HG02981 (cell line): ENCODE measurements around the gene KYAT1.
"Not testable (repeated sequence)": the region's sequence is repeated elsewhere in the genome, so short reads cannot be mapped to it uniquely, and the experiment has no call there.

Source experiments
- ATAC-seq: cut with Tn5 transposase; IDR thresholded peaks from one replicate; pipeline ENCODE4 v1.9.1; 2021; ENCODE audit warnings: mild to moderate bottlenecking, moderate library complexity; ENCODE audit not compliant: unreplicated experiment

Gene KYAT1

GRCh38 chr9:128886211-128886891, 4.6 kb upstream of the KYAT1 start:
- ATAC-seq = no peak

GRCh38 chr9:128885798-128886197, 4.0 kb upstream of the KYAT1 start:
- no peak for ATAC-seq

- ATAC-seq = no peak
Observed at GRCh38 chr9:128885376-128885775, 3.6 kb upstream of the KYAT1 start.

- no peak for ATAC-seq
Observed at GRCh38 chr9:128884164-128884563, 2.4 kb upstream of the KYAT1 start.

- ATAC-seq = no peak
Observed at GRCh38 chr9:128882677-128883603, 1.2 kb upstream of the KYAT1 start.

GRCh38 chr9:128877852-128878251, 3.9 kb downstream of the KYAT1 start:
- no peak for ATAC-seq

- not testable (repeated sequence) for ATAC-seq
Observed at GRCh38 chr9:128870941-128871265, 10.8 kb downstream of the KYAT1 start.

- ATAC-seq = no peak
Observed at GRCh38 chr9:128870128-128870940, 11.4 kb downstream of the KYAT1 start.

GRCh38 chr9:128863647-128864046, 18.1 kb downstream of the KYAT1 start:
- no peak for ATAC-seq

- ATAC-seq = no peak
Observed at GRCh38 chr9:128862401-128862851, 19.3 kb downstream of the KYAT1 start.

- ATAC-seq = no peak
Observed at GRCh38 chr9:128861501-128861900, 20.2 kb downstream of the KYAT1 start.

GRCh38 chr9:128860937-128861336, 20.8 kb downstream of the KYAT1 start:
- no peak for ATAC-seq

- not testable (repeated sequence) for ATAC-seq
Observed at GRCh38 chr9:128858476-128858875, 23.3 kb downstream of the KYAT1 start.

GRCh38 chr9:128854454-128854853, 27.3 kb downstream of the KYAT1 start:
- ATAC-seq = not testable (repeated sequence)

- ATAC-seq = not testable (repeated sequence)
Observed at GRCh38 chr9:128852646-128853045, 29.1 kb downstream of the KYAT1 start.

GRCh38 chr9:128851779-128852600, 29.8 kb downstream of the KYAT1 start:
- ATAC-seq = not testable (repeated sequence)

GRCh38 chr9:128851024-128851423, 30.7 kb downstream of the KYAT1 start:
- ATAC-seq = not testable (repeated sequence)

- ATAC-seq = no peak
Observed at GRCh38 chr9:128847803-128848202, 33.9 kb downstream of the KYAT1 start.

- ATAC-seq = no peak
Observed at GRCh38 chr9:128846680-128847030, 35.1 kb downstream of the KYAT1 start.

GRCh38 chr9:128845186-128845931, 36.4 kb downstream of the KYAT1 start:
- no peak for ATAC-seq
